GM23338 (cell line): ENCODE data around the gene NOXA1. TPM values are rescaled to one million over a fixed set of nuclear protein-coding genes. Genes with fewer than 3 reads are reported as not detected.

Source experiments
- ATAC-seq: fragments of 200-7000 bp; cut with Tn5 transposase; 3 replicates; pipeline ENCODE4 v1.9.1; 2020
- DNase-seq: peaks from one replicate; pipeline ENCODE4 v3.0.0-alpha.2; 2015; ENCODE audit warnings: low spot score
- H2AFZ ChIP-seq: fragments of 200-600 bp; sonication (generic); 2 replicates; pipeline ENCODE4 v1.8.0; 2016; ENCODE audit warnings: antibody characterized with exemption, mild to moderate bottlenecking, moderate library complexity
- H3F3A ChIP-seq: fragments of 200-600 bp; sonication (generic); replicated peaks from 2 replicates; pipeline ENCODE4 v1.8.0; 2017; ENCODE audit warnings: antibody characterized with exemption, mixed run types, low read depth
- H3K27ac ChIP-seq: fragments of 200-600 bp; sonication (generic); 2 replicates; pipeline ENCODE4 v1.6.1; 2016; ENCODE audit warnings: low read depth
- H3K27me3 ChIP-seq: fragments of 200-600 bp; sonication (generic); 2 replicates; pipeline ENCODE4 v1.8.0; 2016; ENCODE audit warnings: mild to moderate bottlenecking, mixed run types, moderate library complexity; ENCODE audit not compliant: insufficient read depth
- H3K36me3 ChIP-seq: fragments of 200-600 bp; sonication (generic); 2 replicates; pipeline ENCODE4 v1.8.0; 2016; ENCODE audit warnings: mild to moderate bottlenecking; ENCODE audit not compliant: insufficient read depth
- H3K4me1 ChIP-seq: fragments of 200-600 bp; sonication (generic); 2 replicates; pipeline ENCODE4 v1.8.0; 2016; ENCODE audit warnings: mild to moderate bottlenecking, moderate library complexity; ENCODE audit not compliant: insufficient read depth
- H3K4me2 ChIP-seq: fragments of 200-600 bp; sonication (generic); 2 replicates; pipeline ENCODE4 v1.7.1; 2017; ENCODE audit warnings: mixed run types
- H3K4me3 ChIP-seq: fragments of 200-600 bp; sonication (generic); 2 replicates; pipeline ENCODE4 v1.6.1; 2016; ENCODE audit warnings: mixed run types
- H3K79me2 ChIP-seq: fragments of 200-600 bp; sonication (generic); replicated peaks from 2 replicates; pipeline ENCODE4 v1.8.0; 2017; ENCODE audit warnings: mild to moderate bottlenecking; ENCODE audit not compliant: insufficient read depth
- H3K9me2 ChIP-seq: fragments of 200-600 bp; sonication (generic); 2 replicates; pipeline ENCODE4 v1.8.0; 2017; ENCODE audit not compliant: insufficient read depth
- H4K20me1 ChIP-seq: fragments of 200-600 bp; sonication (generic); replicated peaks from 2 replicates; pipeline ENCODE4 v1.8.0; 2017; ENCODE audit warnings: mild to moderate bottlenecking; ENCODE audit not compliant: insufficient read depth
- H3K27ac Mint-ChIP-seq: 2 replicates; pipeline ENCODE4 v1.8.0; 2020; ENCODE audit warnings: inconsistent platforms, mild to moderate bottlenecking, moderate library complexity, mixed read lengths
- H3K27me3 Mint-ChIP-seq: 3 replicates; pipeline ENCODE4 v1.8.0; 2022; ENCODE audit warnings: low read depth, mild to moderate bottlenecking, moderate library complexity, mixed read lengths, inconsistent platforms; ENCODE audit not compliant: insufficient read depth, poor library complexity
- H3K36me3 Mint-ChIP-seq: 3 replicates; pipeline ENCODE4 v1.8.0; 2021; ENCODE audit warnings: low read depth, mild to moderate bottlenecking, inconsistent platforms, moderate library complexity, mixed read lengths
- H3K4me1 Mint-ChIP-seq: 3 replicates; pipeline ENCODE4 v1.8.0; 2020; ENCODE audit warnings: mild to moderate bottlenecking, inconsistent platforms, mixed read lengths
- H3K4me3 Mint-ChIP-seq: 3 replicates; pipeline ENCODE4 v1.8.0; 2021; ENCODE audit warnings: moderate library complexity, mild to moderate bottlenecking, inconsistent platforms, mixed read lengths
- H3K9me3 Mint-ChIP-seq: 3 replicates; pipeline ENCODE4 v1.8.0; 2020; ENCODE audit warnings: moderate library complexity, mild to moderate bottlenecking, inconsistent platforms, mixed read lengths
- CREB1 ChIP-seq: fragments of 250-450 bp; sonication (Bioruptor Pico); IDR thresholded peaks from 2 replicates; pipeline ENCODE4 v1.5.0; 2020; ENCODE audit warnings: low read depth, mild to moderate bottlenecking, moderate library complexity
- CTCF ChIP-seq, 2 experiments: fragments of 200-600 bp in 1 of 2; sonication (generic) in 1 of 2; conservative IDR thresholded peaks; 2 replicates each; pipeline versions ENCODE4 v1.5.1 to v1.6.1; 2016 to 2017; ENCODE audit warnings: antibody characterized with exemption in 2 of 2, low read depth in 2 of 2, mild to moderate bottlenecking in 2 of 2, moderate library complexity in 1 of 2
- ETS1 ChIP-seq: IDR thresholded peaks from 2 replicates; pipeline ENCODE4 v1.6.1; 2016; ENCODE audit warnings: antibody characterized with exemption
- EZH2phosphoT487 ChIP-seq: fragments of 200-600 bp; sonication (generic); IDR thresholded peaks from one replicate; pipeline ENCODE4 v1.8.1; 2018; ENCODE audit warnings: antibody characterized with exemption; ENCODE audit not compliant: unreplicated experiment
- JUNB ChIP-seq: IDR thresholded peaks from one replicate; pipeline ENCODE4 v1.6.1; 2016; ENCODE audit warnings: antibody characterized with exemption; ENCODE audit not compliant: unreplicated experiment
- NANOG ChIP-seq: IDR thresholded peaks from 2 replicates; pipeline ENCODE4 v1.6.1; 2016; ENCODE audit warnings: antibody characterized with exemption, borderline replicate concordance
- POLR2AphosphoS5 ChIP-seq: IDR thresholded peaks from 2 replicates; pipeline ENCODE4 v1.6.1; 2016; ENCODE audit warnings: antibody characterized with exemption, low read depth
- REST ChIP-seq: IDR thresholded peaks from one replicate; pipeline ENCODE4 v1.6.1; 2018; ENCODE audit warnings: antibody characterized with exemption; ENCODE audit not compliant: unreplicated experiment
- STAT1 ChIP-seq: IDR thresholded peaks from one replicate; pipeline ENCODE4 v1.6.1; 2016; ENCODE audit warnings: antibody characterized with exemption; ENCODE audit not compliant: unreplicated experiment
- ZNF331 ChIP-seq: fragments of 250-450 bp; sonication (Bioruptor Pico); IDR thresholded peaks from 2 replicates; pipeline ENCODE4 v1.5.0; 2020; ENCODE audit warnings: low read depth, mild to moderate bottlenecking, moderate library complexity
- ZNF462 ChIP-seq: fragments of 250-450 bp; sonication (Bioruptor Pico); IDR thresholded peaks from 2 replicates; pipeline ENCODE4 v1.5.0; 2020; ENCODE audit warnings: mild to moderate bottlenecking, moderate library complexity
- polyA plus RNA-seq: library from polyadenylated mRNA; unstranded; fragments of >200 nt; fragmentation: Nextera tagmentation; extraction: Ambion mirVana; gene quantifications from 2 replicates; pipeline ENCODE4 v1.2.1, GENCODE V29; 2016
- total RNA-seq: library from RNA; depleted of rRNA; stranded (reverse); fragments of >200 nt; shearing (Covaris generic); gene quantifications from 2 replicates; pipeline ENCODE4 v1.2.3, GENCODE V29; 2014

Gene NOXA1
- total and polyA plus RNA-seq, 2 experiments from 2014 or later = 0.59 to 0.68 TPM

GRCh38 chr9:137433349-137433915, 10.2 kb downstream of the NOXA1 start (continued):
- TF ChIP-seq ZNF462 (CRISPR knock-in tag) = no peak

GRCh38 chr9:137433916-137434431, 10.8 kb downstream of the NOXA1 start:
- Mint-ChIP-seq H3K27ac (no peak overlapping the region), H3K27me3 (no peaks in the 10 kb centered on the region), H3K9me3 (no peaks in the 10 kb centered on the region), H3K4me3 (no peak overlapping the region), H3K4me1 (no peaks in the 10 kb centered on the region), H3K36me3 (no peaks in the 10 kb centered on the region)
- H3K79me2 ChIP-seq = no peaks in the 10 kb centered on the region
- no peaks in the 10 kb centered on the region for H4K20me1 ChIP-seq
- ATAC-seq (no peak), DNase-seq (no peak)
- H3K4me3 ChIP-seq = no peak overlapping the region
- H3K27me3 ChIP-seq = no peaks in the 10 kb centered on the region
- H3K4me1 ChIP-seq = no peaks in the 10 kb centered on the region
- H3K36me3 ChIP-seq = no peaks in the 10 kb centered on the region
- no peak overlapping the region for H3K27ac ChIP-seq
- no peak overlapping the region for H2AFZ ChIP-seq
- no peak overlapping the region for H3K4me2 ChIP-seq
- H3F3A ChIP-seq = no peaks in the 10 kb centered on the region
- H3K9me2 ChIP-seq = no peaks in the 10 kb centered on the region
- TF ChIP-seq CREB1 (CRISPR knock-in tag) (no peak), JUNB (no peak), ZNF331 (no peak), STAT1 (no peak), EZH2phosphoT487 (no peak), CTCF (conservative IDR thresholded peaks at IDR 0.05; ENCODE audit: low read depth in 2 of 2) (no peak), NANOG (no peak), POLR2AphosphoS5 (no peak), REST (no peak), ETS1 (no peak)
